ENCODE results near the gene P2RX3. TPM values are rescaled to one million over a fixed set of nuclear protein-coding genes. Genes with fewer than 3 reads are reported as not detected.

P2RX3 gene
- total RNA-seq, 1 experiment from 2014 or later, result 0.15 TPM

- Mint-ChIP-seq H3K27ac (peak overlapping the region; percentile 44 to 83 (median 73); a peak in 6 of 7 replicates), H3K4me3 (no peak overlapping the region), H3K4me1 (peaks cover 13 to 24% of the 10 kb centered on the region in 2 experiments), H3K9me3 (peaks cover 9 to 12% of the 10 kb centered on the region in 2 experiments; a peak in 4 of 5 replicates), H3K27me3 (ENCODE audit: low read depth) (no peaks in the 10 kb centered on the region), H3K36me3 (ENCODE audit: insufficient read depth in 1 of 3, low read depth in 3 of 3) (peaks cover 63 to 72% (median 63%) of the 10 kb centered on the region in 3 experiments)
- no peaks in the 10 kb centered on the region for H3K79me1 ChIP-seq (ENCODE audit: insufficient read depth, low read depth, low read length, poor library complexity, severe bottlenecking)
- H2BK15ac ChIP-seq (ENCODE audit: low read depth, low read length), result no peak overlapping the region
- H3K27me3 ChIP-seq (ENCODE audit: insufficient read depth, low read length), result no peaks in the 10 kb centered on the region
- no peaks in the 10 kb centered on the region for H3K4me1 ChIP-seq (ENCODE audit: insufficient read depth, low read length)
- no peak overlapping the region for H4K8ac ChIP-seq (replicated peaks; ENCODE audit: insufficient read length, low read depth, low read length)
- H3K9ac ChIP-seq (ENCODE audit: extremely low read depth, insufficient read length, low read length), result no peak overlapping the region
- H3K14ac ChIP-seq (ENCODE audit: insufficient read depth, low read length), result no peak overlapping the region
- no peak for DNase-seq
- no CpG with 5 or more reads among the region's 8 CpGs for WGBS (ENCODE audit: extremely low coverage, insufficient read length, low lambda C conversion rate)
- no peak overlapping the region for H3K56ac ChIP-seq (ENCODE audit: insufficient read length, low read depth, low read length)
- H3T11ph ChIP-seq (ENCODE audit: low read length), result no peak overlapping the region
- TF ChIP-seq CTCF (conservative IDR thresholded peaks at IDR 0.05), result no peak
- H2BK120ac ChIP-seq (ENCODE audit: low read depth, low read length, poor library complexity, severe bottlenecking), result no peak overlapping the region
- H3K79me2 ChIP-seq (ENCODE audit: insufficient read depth, low read length), result peaks cover 6% of the 10 kb centered on the region; the same call in 1 of the 2 replicates
- no peaks in the 10 kb centered on the region for H4K20me1 ChIP-seq (ENCODE audit: control insufficient read depth, insufficient read depth, insufficient read length)
- no peak overlapping the region for H2BK5ac ChIP-seq (ENCODE audit: insufficient read length, low read length)
- no peak overlapping the region for H3K27ac ChIP-seq (ENCODE audit: insufficient read length, low read depth, low read length)
- no peak overlapping the region for H2BK12ac ChIP-seq (ENCODE audit: insufficient read length, low read depth, low read length)
- H3K23me2 ChIP-seq (ENCODE audit: insufficient read length, low read depth, low read length, poor library complexity, severe bottlenecking), result no peaks in the 10 kb centered on the region
- H3K4me2 ChIP-seq (ENCODE audit: insufficient read depth, insufficient read length, low read length), result no peak overlapping the region
- no peak overlapping the region for H2AK5ac ChIP-seq (ENCODE audit: insufficient read length, low read length)
- H3K18ac ChIP-seq (ENCODE audit: insufficient read length, low read depth, low read length), result no peak overlapping the region
- H4K91ac ChIP-seq (ENCODE audit: insufficient read length, low read depth, low read length), result no peak overlapping the region
- H2AFZ ChIP-seq (ENCODE audit: low read length), result no peak overlapping the region
- no peak overlapping the region for H3K23ac ChIP-seq (ENCODE audit: insufficient read length, low read depth, low read length)
- no peak overlapping the region for H4K5ac ChIP-seq (ENCODE audit: insufficient read length, low read depth, low read length)
- no peaks in the 10 kb centered on the region for H3K9me3 ChIP-seq (ENCODE audit: control insufficient read depth, low read depth, low read length)
- no peak overlapping the region for H3K4ac ChIP-seq (ENCODE audit: low read depth, low read length)
- H2BK20ac ChIP-seq (ENCODE audit: low read depth, low read length, poor library complexity, severe bottlenecking), result no peak overlapping the region
Observed at GRCh38 chr11:57303990-57304579, 34.1 kb upstream of the P2RX3 start.

Measured in H9 (cell line).